HAP-1 (cell line): Measurements from ENCODE around the gene FRMD5.
"Not testable (repeated sequence)": the region's sequence is repeated elsewhere in the genome, so short reads cannot be mapped to it uniquely, and the experiment has no call there.

ENCODE experiments used
- DNase-seq, 2 experiments: peaks; one replicate each; pipeline ENCODE4 v3.0.0-alpha.2; 2016 to 2020; ENCODE audit warnings: low spot score in 2 of 2
- H3K27me3 ChIP-seq: fragments of 250-450 bp; sonication (Bioruptor Pico); 2 replicates; pipeline ENCODE4 v1.5.1; 2020; ENCODE audit warnings: low read depth, mild to moderate bottlenecking, moderate library complexity
- H3K36me3 ChIP-seq: fragments of 250-450 bp; sonication (Bioruptor Pico); replicated peaks from 2 replicates; pipeline ENCODE4 v1.5.1; 2020; ENCODE audit warnings: mild to moderate bottlenecking
- H3K4me1 ChIP-seq: fragments of 250-450 bp; sonication (Bioruptor Pico); 2 replicates; pipeline ENCODE4 v1.5.1; 2020; ENCODE audit warnings: mild to moderate bottlenecking
- H3K4me3 ChIP-seq: fragments of 250-450 bp; sonication (Bioruptor Pico); 2 replicates; pipeline ENCODE4 v1.5.1; 2020; ENCODE audit warnings: mild to moderate bottlenecking, moderate library complexity
- H3K9me3 ChIP-seq: fragments of 250-450 bp; sonication (Bioruptor Pico); 2 replicates; pipeline ENCODE4 v1.5.1; 2020; ENCODE audit warnings: mild to moderate bottlenecking, moderate library complexity
- in situ Hi-C: fragments of 300-500 bp; cut with MboI; formaldehyde crosslinking; loops from 3 replicates; pipeline ENCODE4 v1.14.3; 2020; ENCODE audit warnings: low sequenced_read_pairs, inconsistent platforms, mixed read lengths

FRMD5 gene

GRCh38 chr15:43859546-43859945 is 335.5 kb downstream of the FRMD5 start:
- no peaks in the 10 kb centered on the region for H3K27me3 ChIP-seq
- H3K36me3 ChIP-seq: peaks cover 55% of the 10 kb centered on the region
- H3K4me1 ChIP-seq: no peaks in the 10 kb centered on the region
- H3K9me3 ChIP-seq: no peaks in the 10 kb centered on the region
- in situ Hi-C loops: no loop called here
- DNase-seq: no peak
- no peak overlapping the region for H3K4me3 ChIP-seq

GRCh38 chr15:43854801-43855200 is 340.3 kb downstream of the FRMD5 start:
- DNase-seq: no peak
- no peaks in the 10 kb centered on the region for H3K4me1 ChIP-seq
- H3K9me3 ChIP-seq: no peaks in the 10 kb centered on the region
- H3K36me3 ChIP-seq: peaks cover 57% of the 10 kb centered on the region
- H3K4me3 ChIP-seq: no peak overlapping the region
- in situ Hi-C loops: no loop called here
- H3K27me3 ChIP-seq: no peaks in the 10 kb centered on the region

DNA sequence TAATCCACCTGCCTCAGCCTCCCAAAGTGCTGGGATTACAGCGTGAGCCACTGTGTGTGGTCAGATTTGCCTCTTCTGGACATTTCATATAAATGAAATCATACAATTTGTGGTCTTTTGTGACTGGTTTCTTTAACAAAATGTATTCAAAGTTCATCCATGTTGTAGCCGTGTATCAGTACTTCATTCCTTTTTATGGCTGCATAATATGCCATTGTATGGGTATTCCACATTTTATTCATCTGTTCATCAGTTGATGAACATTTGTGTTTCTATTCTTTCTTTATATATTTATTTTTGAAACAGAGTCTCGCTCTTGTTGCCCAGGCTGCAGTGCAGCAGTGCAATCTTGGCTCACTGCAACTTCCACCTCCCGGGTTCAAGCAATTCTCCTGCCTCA is 342.5 kb downstream of the FRMD5 start:
- DNase-seq: no peak
- peaks cover 49% of the 10 kb centered on the region for H3K36me3 ChIP-seq
- H3K4me3 ChIP-seq: no peak overlapping the region
- H3K4me1 ChIP-seq: no peaks in the 10 kb centered on the region
- no peaks in the 10 kb centered on the region for H3K9me3 ChIP-seq
- no peaks in the 10 kb centered on the region for H3K27me3 ChIP-seq
- in situ Hi-C loops: no loop called here

DNA sequence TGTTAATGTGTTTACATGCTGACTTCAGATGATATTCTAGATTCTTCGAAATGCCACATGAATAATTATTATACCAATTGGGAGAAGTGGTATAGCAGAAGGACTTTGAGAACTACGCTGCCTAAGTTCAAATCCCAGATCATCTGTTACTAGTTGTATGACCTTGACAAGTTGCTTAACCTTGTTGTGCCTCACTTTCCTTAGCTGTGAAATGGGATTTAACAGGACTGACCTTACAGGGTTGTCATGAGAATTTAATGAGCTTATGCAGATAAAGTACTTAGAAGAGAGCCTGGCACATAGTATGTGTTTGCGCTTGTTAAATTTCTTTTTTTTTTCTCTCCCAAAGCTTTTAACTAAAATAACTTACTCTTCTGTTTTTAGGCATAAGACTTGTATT is 343.8 kb downstream of the FRMD5 start:
- in situ Hi-C loops: no loop called here

DNA sequence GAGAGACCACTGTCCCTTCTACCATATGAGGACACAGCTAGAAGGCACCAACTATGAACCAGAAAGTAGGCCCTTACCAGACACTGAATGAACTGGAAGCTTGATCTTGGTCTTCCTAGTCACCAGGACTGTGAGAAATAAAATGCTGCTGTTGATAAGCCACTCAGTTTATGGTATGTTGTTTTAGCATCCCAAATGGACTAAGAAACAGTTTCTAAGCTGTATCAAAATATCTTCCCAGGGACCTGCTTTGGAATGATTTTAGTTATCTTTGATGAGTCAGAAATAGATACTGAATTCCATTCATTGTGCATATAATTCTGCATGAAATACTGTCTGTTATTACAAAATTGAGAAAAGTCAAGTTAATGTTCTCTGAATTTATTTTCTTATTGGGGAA is 349.6 kb downstream of the FRMD5 start:
- peaks cover 58% of the 10 kb centered on the region for H3K36me3 ChIP-seq
- H3K4me1 ChIP-seq: no peaks in the 10 kb centered on the region
- no peaks in the 10 kb centered on the region for H3K9me3 ChIP-seq
- H3K27me3 ChIP-seq: no peaks in the 10 kb centered on the region
- in situ Hi-C loops: no loop called here
- DNase-seq: no peak
- H3K4me3 ChIP-seq: no peak overlapping the region

More for the DNA sequence above, 343.8 kb downstream of the FRMD5 start:
- Histone ChIP-seq H3K4me1 (no peaks in the 10 kb centered on the region), H3K9me3 (no peaks in the 10 kb centered on the region), H3K4me3 (no peak overlapping the region), H3K27me3 (no peaks in the 10 kb centered on the region), H3K36me3 (peaks cover 51% of the 10 kb centered on the region)
- DNase-seq: no peak

- Histone ChIP-seq H3K4me1 (peaks cover 35% of the 10 kb centered on the region), H3K36me3 (peaks cover 44% of the 10 kb centered on the region)
- H3K4me3 ChIP-seq, DNase-seq, in situ Hi-C loops, H3K9me3 ChIP-seq, H3K27me3 ChIP-seq: not testable (repeated sequence)
Observed at GRCh38 chr15:43832485-43832884, 362.6 kb downstream of the FRMD5 start.

DNA sequence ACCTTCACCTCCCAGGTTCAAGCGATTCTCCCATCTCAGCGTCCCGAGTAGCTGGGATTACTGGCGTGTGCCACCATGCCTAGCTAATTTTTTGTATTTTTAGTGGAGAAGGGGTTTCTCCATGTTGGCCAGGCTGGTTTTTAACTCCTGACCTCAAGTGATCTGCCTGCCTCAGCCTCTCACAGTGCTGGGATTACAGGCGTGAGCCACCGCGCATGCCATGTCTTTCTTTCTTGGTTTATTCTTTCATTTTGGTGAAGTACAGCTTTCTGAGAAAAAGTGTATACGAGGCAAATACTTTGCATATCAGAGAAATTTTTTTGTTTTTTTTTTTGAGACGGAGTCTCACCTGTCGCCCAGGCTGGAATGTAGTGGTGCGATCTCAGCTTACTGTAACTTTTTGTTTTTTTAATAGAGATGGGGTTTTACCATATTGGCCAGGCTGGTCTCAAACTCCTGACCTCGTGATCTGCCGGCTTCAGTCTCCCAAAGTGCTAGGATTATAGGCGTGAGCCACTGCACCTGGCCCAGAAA is 363.5 kb downstream of the FRMD5 start:
- DNase-seq: peak in 1 of 2 experiments; percentile 64
- H3K4me1 ChIP-seq: peaks cover 39% of the 10 kb centered on the region
- peaks cover 38% of the 10 kb centered on the region for H3K36me3 ChIP-seq
- in situ Hi-C loops, H3K9me3 ChIP-seq, H3K27me3 ChIP-seq, H3K4me3 ChIP-seq: not testable (repeated sequence)

DNA sequence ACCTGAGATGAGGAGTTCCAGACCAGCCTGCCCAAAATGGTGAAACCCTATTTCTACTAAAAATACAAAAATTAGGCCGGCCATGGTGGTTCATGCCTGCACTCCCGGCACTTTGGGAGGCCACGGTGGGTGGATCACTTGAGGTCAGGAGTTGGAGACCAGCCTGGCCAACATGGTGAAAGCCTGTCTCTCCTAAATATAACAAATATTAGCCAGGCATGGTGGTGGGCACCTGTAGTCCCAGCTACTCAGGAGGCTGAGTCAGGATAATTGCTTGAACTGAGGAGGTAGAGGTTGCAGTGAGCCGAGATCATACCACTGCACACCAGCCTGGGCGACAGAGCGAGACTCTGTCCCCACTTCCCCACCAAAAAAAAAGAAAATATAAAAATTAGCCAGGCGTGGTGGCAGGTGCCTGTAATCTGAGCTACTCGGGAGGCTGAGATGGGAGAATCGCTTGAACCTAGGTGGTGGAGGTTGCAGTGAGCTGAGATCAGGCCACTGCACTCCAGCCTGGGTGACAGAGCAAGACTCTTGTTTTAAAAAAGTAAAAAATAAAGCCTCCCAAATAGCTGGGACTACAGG is 364.3 kb downstream of the FRMD5 start:
- H3K4me3 ChIP-seq, H3K27me3 ChIP-seq, in situ Hi-C loops, H3K9me3 ChIP-seq, DNase-seq: not testable (repeated sequence)
- peaks cover 30% of the 10 kb centered on the region for H3K36me3 ChIP-seq
- peaks cover 42% of the 10 kb centered on the region for H3K4me1 ChIP-seq

DNA sequence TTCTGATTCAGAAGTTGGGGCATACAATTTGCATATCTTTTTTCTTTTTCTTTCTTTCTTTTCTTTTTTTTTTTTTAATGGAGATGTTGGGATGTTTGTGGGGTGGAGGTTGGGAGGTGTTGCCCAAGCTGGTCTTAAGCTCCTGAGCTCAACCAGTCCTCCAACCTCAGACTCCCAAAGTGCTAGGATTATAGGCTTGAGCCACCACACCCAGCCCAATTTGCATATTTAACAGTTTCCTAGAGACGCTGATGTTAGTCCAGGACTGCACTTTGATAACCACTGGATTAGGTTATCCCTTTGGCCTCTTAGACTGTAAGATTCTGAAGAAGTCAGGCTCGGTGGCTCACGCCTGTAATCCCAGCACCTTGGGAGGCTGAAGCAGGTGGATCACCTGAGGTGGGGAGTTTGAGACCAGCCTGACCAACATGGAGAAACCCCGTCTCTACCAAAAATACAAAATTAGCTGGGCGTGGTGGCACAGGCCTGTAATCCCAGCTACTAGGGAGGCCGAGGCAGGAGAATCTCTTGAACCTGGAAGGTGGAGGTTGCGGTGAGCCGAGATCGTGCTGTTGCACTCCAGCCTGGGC is 365.0 kb downstream of the FRMD5 start:
- H3K27me3 ChIP-seq, in situ Hi-C loops, H3K4me3 ChIP-seq, H3K9me3 ChIP-seq: not testable (repeated sequence)
- H3K4me1 ChIP-seq: peaks cover 42% of the 10 kb centered on the region
- DNase-seq: peak in 1 of 2 experiments; percentile 45
- H3K36me3 ChIP-seq: peaks cover 25% of the 10 kb centered on the region

DNA sequence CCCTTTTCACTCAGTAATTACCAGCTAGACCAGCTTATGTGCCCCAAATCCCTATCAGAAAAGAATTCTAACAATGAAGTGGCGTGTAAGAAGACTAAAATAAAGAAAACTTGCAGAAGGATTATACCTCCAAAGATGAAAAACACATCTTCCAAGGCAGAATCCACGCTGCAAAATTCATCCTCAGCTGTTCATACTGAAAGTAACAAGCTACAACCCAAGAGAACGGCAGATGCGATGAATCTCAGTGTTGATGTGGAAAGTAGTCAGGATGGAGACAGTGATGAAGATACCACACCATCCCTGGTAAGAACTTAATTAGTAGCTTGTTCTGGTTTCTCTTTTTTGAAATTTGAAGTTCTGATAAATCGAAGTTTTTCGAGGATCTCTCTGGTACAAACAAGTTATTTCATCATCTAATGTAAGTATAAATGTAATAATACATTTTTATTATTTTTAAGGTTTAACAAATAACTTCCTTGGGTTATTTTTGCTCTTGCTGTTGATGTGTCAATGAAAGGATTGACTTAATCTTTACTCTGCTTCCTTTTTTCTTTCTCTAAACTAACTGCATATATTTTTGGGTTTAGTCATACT is 366.9 kb downstream of the FRMD5 start:
- peak overlapping the region; percentile 52 for H3K4me3 ChIP-seq
- H3K27me3 ChIP-seq: no peaks in the 10 kb centered on the region
- DNase-seq: peak in 1 of 2 experiments; percentile 25
- H3K36me3 ChIP-seq: peaks cover 16% of the 10 kb centered on the region
- H3K4me1 ChIP-seq: peaks cover 49% of the 10 kb centered on the region
- in situ Hi-C loops: no loop called here
- peaks cover 3% of the 10 kb centered on the region; the same call in 1 of the 2 replicates for H3K9me3 ChIP-seq

GRCh38 chr15:43826508-43827341 is 368.3 kb downstream of the FRMD5 start, which contains the start of gene WDR76:
WDR76 (plus strand) TSS chr15:43827002; CDS start chr15:43827033, 31 bp downstream.
- DNase-seq: peak; percentile 90 to 92
- Histone ChIP-seq H3K27me3 (no peaks in the 10 kb centered on the region), H3K4me1 (peaks cover 44% of the 10 kb centered on the region), H3K36me3 (peaks cover 16% of the 10 kb centered on the region), H3K4me3 (peak within 1 kb of the TSS; percentile 52), H3K9me3 (peaks cover 3% of the 10 kb centered on the region; the same call in 1 of the 2 replicates)
- in situ Hi-C loops: no loop called here

DNA sequence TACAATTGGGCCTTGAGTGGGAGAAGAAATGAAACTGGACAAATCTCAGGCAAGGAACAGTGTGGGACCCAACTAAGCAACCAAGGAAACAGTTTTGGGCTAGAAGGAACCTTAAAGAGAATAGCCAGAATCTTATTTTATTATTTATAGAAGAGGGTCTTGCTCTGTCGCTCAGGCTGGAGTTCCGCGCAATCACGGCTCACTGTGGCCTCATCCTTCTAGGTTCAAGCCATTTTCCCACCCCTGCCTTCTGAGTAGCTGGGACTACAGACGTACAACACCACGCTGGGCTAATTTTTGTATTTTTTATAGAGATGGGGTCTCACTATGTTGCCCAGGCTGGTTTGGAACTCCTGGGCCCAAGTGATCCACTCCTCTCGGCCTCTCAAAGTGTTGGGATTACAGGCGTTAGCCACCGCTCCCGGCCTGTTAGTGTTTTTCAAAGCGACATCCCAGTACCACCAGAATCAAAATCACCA is 369.0 kb downstream of the FRMD5 start:
- no peak overlapping the region; the same call in 1 of the 2 replicates for H3K4me3 ChIP-seq
- peaks cover 3% of the 10 kb centered on the region; the same call in 1 of the 2 replicates for H3K9me3 ChIP-seq
- in situ Hi-C loops: no loop called here
- H3K4me1 ChIP-seq: peaks cover 38% of the 10 kb centered on the region
- H3K36me3 ChIP-seq: peaks cover 13% of the 10 kb centered on the region
- H3K27me3 ChIP-seq: no peaks in the 10 kb centered on the region
- no peak for DNase-seq

- Histone ChIP-seq H3K4me1 (peaks cover 32% of the 10 kb centered on the region), H3K36me3 (peaks cover 17% of the 10 kb centered on the region)
- in situ Hi-C loops, DNase-seq, H3K9me3 ChIP-seq, H3K4me3 ChIP-seq, H3K27me3 ChIP-seq: not testable (repeated sequence)
Observed at GRCh38 chr15:43825305-43825704, 369.8 kb downstream of the FRMD5 start.
